ENCODE measurements around the gene ZFAND3.

DNA sequence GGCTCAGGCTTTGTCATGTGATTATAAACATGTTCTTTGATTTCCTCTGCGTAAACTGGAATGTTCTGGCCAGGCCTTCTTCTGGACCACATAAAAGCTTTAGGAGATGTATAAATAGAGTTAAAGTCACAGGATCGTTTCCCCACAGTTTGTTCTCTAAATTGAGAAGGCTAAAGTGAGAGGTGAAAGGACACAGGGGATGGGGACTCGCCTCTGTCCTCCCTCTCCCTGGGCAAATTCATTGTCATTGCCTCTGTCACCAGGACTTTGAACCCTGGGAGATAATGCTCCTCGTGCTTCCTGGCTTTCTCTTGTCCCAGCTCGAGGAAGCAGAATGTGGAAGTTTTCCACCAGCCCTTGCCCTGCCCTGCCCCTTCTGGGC, 20.3 kb upstream of the ZFAND3 start:
- TF ChIP-seq CTCF (IDR thresholded peaks at IDR 0.05) = no peak
- TF ChIP-seq POLR2A (IDR thresholded peaks at IDR 0.05) = no peak

Measured in testis (tissue), 2 donors.